ENCODE data around the gene KRTAP12-4.

GRCh38 chr21:44684077-44684476 is 29.6 kb upstream of the KRTAP12-4 start:
- TF ChIP-seq CTCF (IDR thresholded peaks at IDR 0.05) = no peak
- TF ChIP-seq POLR2AphosphoS5 (IDR thresholded peaks at IDR 0.05) = no peak
